HepG2 (cell line): ENCODE measurements around the gene AMBRA1. TPM values are rescaled to one million over a fixed set of nuclear protein-coding genes. Genes with fewer than 3 reads are reported as not detected.

Experiments
- ATAC-seq: fragments of 200-7000 bp; cut with Tn5 transposase; 3 replicates; pipeline ENCODE4 v1.9.1; 2020; ENCODE audit warnings: mild to moderate bottlenecking, moderate library complexity
- BruUV-seq: library from RNA; stranded (reverse); fragments of 400-500 nt; replicated peaks from 2 replicates; lab custom pipeline; 2021; lab: Mats Ljungman, UMichigan
- CTCF ChIA-PET: fragments of 300-600 bp; formaldehyde crosslinking; extraction: SDS; loops from one replicate; lab custom pipeline; 2021; ENCODE audit warnings: low total read pairs, inconsistent platforms, low intra/inter-chr PET ratio; lab: Yijun Ruan, JAX
- POLR2A ChIA-PET: fragments of 350-600 bp; sonication (Branson Sonifier 250); formaldehyde crosslinking; loops from one replicate; lab custom pipeline; 2020; ENCODE audit warnings: antibody characterized with exemption, inconsistent platforms; lab: Yijun Ruan, JAX
- DNase-seq: peaks from one replicate; pipeline ENCODE4 v3.0.0-alpha.2; 2015; ENCODE audit warnings: low spot score
- FAIRE-seq: peaks from 3 replicates; lab custom pipeline; 2011; peaks lifted over from hg19 to GRCh38; lab: Jason Lieb, UNC
- H2AFZ ChIP-seq: one replicate; pipeline ENCODE4 v1.6.1; 2011; ENCODE audit warnings: low read length, inconsistent platforms
- H3K27ac ChIP-seq: fragments of 300-600 bp; 3 replicates; pipeline ENCODE4 v1.8.0; 2011; ENCODE audit warnings: mixed run types, mild to moderate bottlenecking, mixed read lengths, low read length, inconsistent platforms; ENCODE audit not compliant: insufficient read depth; ENCODE audit errors: extremely low read length
- H3K27me3 ChIP-seq, 2 experiments: fragments of 200-600 bp in 1 of 2; 2 replicates in 1 of 2; 3 replicates in 1 of 2; pipeline versions ENCODE4 v1.6.0 to v1.8.0; 2011; ENCODE audit warnings: low read length in 2 of 2, mild to moderate bottlenecking in 2 of 2, moderate library complexity in 2 of 2, inconsistent platforms in 1 of 2; ENCODE audit not compliant: insufficient read depth in 2 of 2, control insufficient read depth in 1 of 2
- H3K36me3 ChIP-seq, 2 experiments: fragments of 200-600 bp in 1 of 2; replicated peaks in 1 of 2; 2 replicates in 1 of 2; 3 replicates in 1 of 2; pipeline versions ENCODE4 v1.5.1 to v1.8.0; 2011; ENCODE audit warnings: low read length in 2 of 2, inconsistent platforms in 1 of 2; ENCODE audit not compliant: insufficient read depth in 2 of 2, control insufficient read depth in 1 of 2
- H3K4me1 ChIP-seq: 2 replicates; pipeline ENCODE4 v1.5.1; 2012; ENCODE audit warnings: low read length, inconsistent platforms; ENCODE audit not compliant: insufficient read depth
- H3K4me2 ChIP-seq: 2 replicates; pipeline ENCODE4 v1.6.0; 2011; ENCODE audit warnings: low read depth, low read length, inconsistent platforms
- H3K4me3 ChIP-seq, 3 experiments: fragments of 200-600 bp in 1 of 3; sonication (generic), shearing (Covaris generic) in 1 of 3; replicated peaks in 1 of 3; 2 replicates each; pipeline ENCODE4 v1.5.1; 2011 to 2016; ENCODE audit warnings: low read length in 3 of 3, inconsistent platforms in 2 of 3, low read depth in 2 of 3, mild to moderate bottlenecking in 2 of 3, control low read depth in 1 of 3, mixed read lengths in 1 of 3; ENCODE audit not compliant: insufficient read depth in 1 of 3
- H3K79me2 ChIP-seq: one replicate; pipeline ENCODE4 v1.6.1; 2011; ENCODE audit warnings: low read length, inconsistent platforms; ENCODE audit not compliant: insufficient read depth
- H3K9ac ChIP-seq: 2 replicates; pipeline ENCODE4 v1.6.0; 2011; ENCODE audit warnings: mild to moderate bottlenecking, low read depth, low read length, inconsistent platforms; ENCODE audit not compliant: insufficient read depth
- H3K9me3 ChIP-seq: 2 replicates; pipeline ENCODE4 v1.5.1; 2012; ENCODE audit warnings: mild to moderate bottlenecking, low read length
- H4K20me1 ChIP-seq: 2 replicates; pipeline ENCODE4 v1.6.0; 2011; ENCODE audit warnings: inconsistent platforms, mild to moderate bottlenecking, low read length, moderate library complexity; ENCODE audit not compliant: insufficient read depth
- ARID4A ChIP-seq: sonication (generic); formaldehyde crosslinking; IDR thresholded peaks from 2 replicates; pipeline ENCODE4 v1.5.0; 2020; ENCODE audit warnings: mild to moderate bottlenecking, missing genetic modification reagents, borderline replicate concordance
- HOMEZ ChIP-seq: IDR thresholded peaks from 2 replicates; pipeline ENCODE4 v1.6.1; 2016; ENCODE audit warnings: low read depth
- KDM3A ChIP-seq: IDR thresholded peaks from 2 replicates; pipeline ENCODE4 v1.6.1; 2018; ENCODE audit warnings: low read depth, missing compliant biosample characterization
- NFIC ChIP-seq: IDR thresholded peaks from 2 replicates; pipeline ENCODE4 v1.6.1; 2012; ENCODE audit warnings: mild to moderate bottlenecking, low read length, inconsistent platforms
- NONO ChIP-seq, 2 experiments: fragments of 450-650 bp in 1 of 2; sonication (generic) in 1 of 2; formaldehyde crosslinking in 1 of 2; IDR thresholded peaks in 1 of 2; conservative IDR thresholded peaks in 1 of 2; 2 replicates each; pipeline versions ENCODE4 v1.6.1 to v1.8.0; 2017 to 2022; ENCODE audit warnings: mild to moderate bottlenecking in 1 of 2, missing genetic modification reagents in 1 of 2, moderate library complexity in 1 of 2
- NR2C2 ChIP-seq: sonication (generic); formaldehyde crosslinking; IDR thresholded peaks from 2 replicates; pipeline ENCODE4 v1.4.0; 2020; ENCODE audit warnings: missing genetic modification reagents, mild to moderate bottlenecking, moderate library complexity, borderline replicate concordance
- PCBP1 ChIP-seq: fragments of 200-400 bp; formaldehyde crosslinking; IDR thresholded peaks from 2 replicates; pipeline ENCODE4 v1.6.1; 2017; ENCODE audit warnings: mild to moderate bottlenecking, low read depth, low read length, borderline replicate concordance
- PHF8 ChIP-seq: sonication (generic); formaldehyde crosslinking; IDR thresholded peaks from 2 replicates; pipeline ENCODE4 v1.5.0; 2020; ENCODE audit warnings: missing genetic modification reagents
- SRSF1 ChIP-seq: fragments of 200-400 bp; formaldehyde crosslinking; optimal IDR thresholded peaks from 2 replicates; pipeline ENCODE3; 2017; ENCODE audit warnings: mild to moderate bottlenecking, low read depth, low read length, moderate library complexity
- TBX3 ChIP-seq: fragments of 450-650 bp; IDR thresholded peaks from 2 replicates; pipeline ENCODE4 v1.6.1; 2017; ENCODE audit warnings: antibody characterized with exemption, mild to moderate bottlenecking, inconsistent platforms, borderline replicate concordance
- ZEB1 ChIP-seq: IDR thresholded peaks from 2 replicates; pipeline ENCODE4 v1.6.1; 2012; ENCODE audit warnings: mild to moderate bottlenecking, low read depth, inconsistent platforms; ENCODE audit not compliant: insufficient replicate concordance
- ZNF18 ChIP-seq: sonication (generic); formaldehyde crosslinking; IDR thresholded peaks from 2 replicates; pipeline ENCODE4 v1.8.0; 2022; ENCODE audit warnings: mild to moderate bottlenecking, missing genetic modification reagents; ENCODE audit not compliant: insufficient replicate concordance
- ZNF256 ChIP-seq: sonication (generic); formaldehyde crosslinking; conservative IDR thresholded peaks from 2 replicates; pipeline ENCODE4 v1.4.0; 2020; ENCODE audit warnings: missing genetic modification reagents
- ZNF629 ChIP-seq: sonication (generic); formaldehyde crosslinking; conservative IDR thresholded peaks from 2 replicates; pipeline ENCODE4 v1.5.0; 2020; ENCODE audit warnings: missing genetic modification reagents
- ZNF674 ChIP-seq: sonication (generic); formaldehyde crosslinking; IDR thresholded peaks from 2 replicates; pipeline ENCODE4 v1.5.0; 2020; ENCODE audit warnings: low read depth, mild to moderate bottlenecking, missing genetic modification reagents
- ZSCAN20 ChIP-seq: sonication (generic); formaldehyde crosslinking; IDR thresholded peaks from 2 replicates; pipeline ENCODE4 v1.4.0; 2020; ENCODE audit warnings: missing genetic modification reagents, mild to moderate bottlenecking, borderline replicate concordance
- WGBS: methylation state at CpG from one replicate; pipeline ENCODE4 v1.1.6; 2017; ENCODE audit warnings: low lambda C conversion rate; 5-methylcytosine and 5-hydroxymethylcytosine counted together
- in situ Hi-C: cut with HindIII; loops from 2 replicates; pipeline ENCODE4 v1.10.0; 2017; ENCODE audit warnings: low pct_unique_long_range_greater_than_20kb; ENCODE audit not compliant: extremely low pct_ligation_motif_present
- intact Hi-C: fragments of 100-400 bp; cut with micrococcal nuclease; formaldehyde crosslinking; loops from one replicate; pipeline ENCODE4 v1.10.0; 2022; ENCODE audit not compliant: unreplicated experiment
- polyA plus RNA-seq, 8 experiments: library from polyadenylated mRNA; depleted of rRNA in 3 of 8; stranded (reverse) in 7 of 8; unstranded in 1 of 8; fragments of >200 nt; fragmentation: Illumina TruSeq in 4 of 8; extraction: Trizol in 4 of 8; gene quantifications; 2 replicates each; pipeline versions ENCODE4 v1.2.1 to v1.2.3, GENCODE V29; 2011 to 2016; ENCODE audit warnings: low read depth in 4 of 8, missing spikeins in 1 of 8, mixed read lengths in 1 of 8; ENCODE audit not compliant: insufficient read depth in 1 of 8
- total RNA-seq, 5 experiments: library from RNA; depleted of rRNA; stranded (reverse); fragments of >200 nt; fragmentation: Illumina TruSeq; extraction: Trizol; gene quantifications; 2 replicates each; pipeline ENCODE4 v1.2.3, GENCODE V29; 2016; ENCODE audit warnings: low read depth in 1 of 5

The AMBRA1 gene
- total and polyA plus RNA-seq, 2 of the 13 experiments (the other 11 are each of a cell fraction or from before 2014, with no cell fraction given) = 15.7 to 26.0 TPM

- H3K27ac ChIP-seq = peak overlapping the region; percentile 72
- BruUV-seq = no TSS peak
- no peak overlapping the region for H2AFZ ChIP-seq
- H3K4me2 ChIP-seq = peak overlapping the region; percentile 48
- ChIA-PET CTCF (no interaction called here), POLR2A (interaction anchor here (0.7 to 2.8 kb wide), 4 partner anchors 13 to 219 kb away, joined by 4 to 14 read pairs (median 9); partner anchors contain the start of gene AMBRA1)
- H3K27me3 ChIP-seq = no peaks in the 10 kb centered on the region
- no peaks in the 10 kb centered on the region for H4K20me1 ChIP-seq
- no peaks in the 10 kb centered on the region for H3K79me2 ChIP-seq
- peaks cover 45% of the 10 kb centered on the region for H3K4me1 ChIP-seq
- intact Hi-C loops (no loop called here), in situ Hi-C loops (no loop called here)
- no peak overlapping the region for H3K4me3 ChIP-seq
- no peaks in the 10 kb centered on the region for H3K36me3 ChIP-seq
- ATAC-seq (peak; percentile 72), DNase-seq (peak; percentile 51), FAIRE-seq (no peak)
- H3K9ac ChIP-seq = peak overlapping the region; percentile 20
- 43% methylated on average over 5 of the region's 5 CpGs for WGBS
- H3K9me3 ChIP-seq = no peaks in the 10 kb centered on the region
- TF ChIP-seq HOMEZ (CRISPR knock-in tag) (peak; percentile 43; the same call in 1 of the 2 replicates), PHF8 (CRISPR knock-in tag) (no peak), PCBP1 (no peak), NONO (IDR thresholded peaks at IDR 0.05) (no peak), NONO (CRISPR knock-in tag; conservative IDR thresholded peaks at IDR 0.05) (no peak), NR2C2 (CRISPR knock-in tag) (peak; percentile 26; the same call in 1 of the 2 replicates), NFIC (0 out of 2 replicates have a peak, but pooled peaks have one; percentile 21), ARID4A (CRISPR knock-in tag) (no peak; the same call in 1 of the 2 replicates), ZEB1 (no peak), SRSF1 (no peak), ZSCAN20 (CRISPR knock-in tag) (no peak), TBX3 (0 out of 2 replicates have a peak, but pooled peaks have one; percentile 12), ZNF256 (CRISPR knock-in tag) (no peak), KDM3A (CRISPR knock-in tag) (no peak), ZNF629 (peak; percentile 82), ZNF674 (CRISPR knock-in tag) (no peak), ZNF18 (CRISPR knock-in tag) (peak; percentile 77)
Observed at GRCh38 chr11:46611526-46612304, 17.9 kb upstream of the AMBRA1 start.
